Measurements from ENCODE around the gene DBN1. TPM values are rescaled to one million over a fixed set of nuclear protein-coding genes. Genes with fewer than 3 reads are reported as not detected.

The DBN1 gene
- total and polyA plus RNA-seq, 9 of the 15 experiments (the other 6 are each of a cell fraction or from before 2014, with no cell fraction given), result 0.25 to 87.2 (median 27.9) TPM

DNA sequence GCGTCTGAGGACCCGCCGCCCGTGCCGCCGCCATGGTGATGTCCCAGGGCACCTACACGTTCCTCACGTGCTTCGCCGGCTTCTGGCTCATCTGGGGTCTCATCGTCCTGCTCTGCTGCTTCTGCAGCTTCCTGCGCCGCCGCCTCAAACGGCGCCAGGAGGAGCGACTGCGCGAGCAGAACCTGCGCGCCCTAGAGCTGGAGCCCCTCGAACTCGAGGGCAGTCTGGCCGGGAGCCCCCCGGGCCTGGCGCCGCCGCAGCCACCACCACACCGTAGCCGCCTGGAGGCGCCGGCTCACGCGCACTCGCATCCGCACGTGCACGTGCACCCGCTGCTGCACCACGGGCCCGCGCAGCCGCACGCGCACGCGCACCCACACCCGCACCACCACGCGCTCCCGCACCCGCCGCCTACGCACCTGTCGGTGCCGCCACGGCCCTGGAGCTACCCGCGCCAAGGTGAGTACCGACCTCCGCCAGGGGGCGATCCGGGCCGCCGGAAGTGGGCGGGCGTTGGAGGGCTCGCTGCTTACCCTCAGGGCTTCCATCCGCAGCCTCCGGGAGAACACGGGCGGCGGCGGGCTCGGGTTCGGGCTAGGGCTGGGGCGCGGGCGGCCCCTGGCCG lies 18.3 kb downstream of the DBN1 start (continued):
- TF ChIP-seq, protein P1, sequence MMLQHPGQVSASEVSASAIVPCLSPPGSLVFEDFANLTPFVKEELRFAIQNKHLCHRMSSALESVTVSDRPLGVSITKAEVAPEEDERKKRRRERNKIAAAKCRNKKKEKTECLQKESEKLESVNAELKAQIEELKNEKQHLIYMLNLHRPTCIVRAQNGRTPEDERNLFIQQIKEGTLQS (IDR thresholded peaks at IDR 0.05), result no peak
- TF ChIP-seq, protein P1 (CRISPR knock-in tag; conservative IDR thresholded peaks at IDR 0.05), result peak; percentile 67; the same call in 1 of the 2 replicates
- TF ChIP-seq SMAD4 (CRISPR knock-in tag; conservative IDR thresholded peaks at IDR 0.05) (peak; percentile 92), NONO (IDR thresholded peaks at IDR 0.05; ENCODE audit: low read depth in 2 of 2, low read length in 1 of 2) (peak; percentile 38 to 83; a peak in 3 of 4 replicates), POLR2A (conservative IDR thresholded peaks at IDR 0.05) (peak; percentile 77), FUS (optimal IDR thresholded peaks at IDR 0.05; ENCODE audit: low read depth, low read length) (peak; percentile 55), SRF (CRISPR knock-in tag; IDR thresholded peaks at IDR 0.05) (no peak), FOSL1 (tag; conservative IDR thresholded peaks at IDR 0.05) (peak; percentile 42), ZNF740 (CRISPR knock-in tag; IDR thresholded peaks at IDR 0.05) (peak; percentile 23; the same call in 1 of the 2 replicates), ZNF740 (tag; IDR thresholded peaks at IDR 0.05) (no peak; a peak in 1 of 4 replicates), LEF1 (IDR thresholded peaks at IDR 0.05) (0 out of 2 replicates have a peak, but pooled peaks have one; percentile 38), ZNF280B (CRISPR knock-in tag; IDR thresholded peaks at IDR 0.05) (no peak), EP400 (IDR thresholded peaks at IDR 0.05) (peak; percentile 64; the same call in 1 of the 2 replicates), SMAD3 (CRISPR knock-in tag; conservative IDR thresholded peaks at IDR 0.05) (no peak)
- TF ChIP-seq, protein P2, sequence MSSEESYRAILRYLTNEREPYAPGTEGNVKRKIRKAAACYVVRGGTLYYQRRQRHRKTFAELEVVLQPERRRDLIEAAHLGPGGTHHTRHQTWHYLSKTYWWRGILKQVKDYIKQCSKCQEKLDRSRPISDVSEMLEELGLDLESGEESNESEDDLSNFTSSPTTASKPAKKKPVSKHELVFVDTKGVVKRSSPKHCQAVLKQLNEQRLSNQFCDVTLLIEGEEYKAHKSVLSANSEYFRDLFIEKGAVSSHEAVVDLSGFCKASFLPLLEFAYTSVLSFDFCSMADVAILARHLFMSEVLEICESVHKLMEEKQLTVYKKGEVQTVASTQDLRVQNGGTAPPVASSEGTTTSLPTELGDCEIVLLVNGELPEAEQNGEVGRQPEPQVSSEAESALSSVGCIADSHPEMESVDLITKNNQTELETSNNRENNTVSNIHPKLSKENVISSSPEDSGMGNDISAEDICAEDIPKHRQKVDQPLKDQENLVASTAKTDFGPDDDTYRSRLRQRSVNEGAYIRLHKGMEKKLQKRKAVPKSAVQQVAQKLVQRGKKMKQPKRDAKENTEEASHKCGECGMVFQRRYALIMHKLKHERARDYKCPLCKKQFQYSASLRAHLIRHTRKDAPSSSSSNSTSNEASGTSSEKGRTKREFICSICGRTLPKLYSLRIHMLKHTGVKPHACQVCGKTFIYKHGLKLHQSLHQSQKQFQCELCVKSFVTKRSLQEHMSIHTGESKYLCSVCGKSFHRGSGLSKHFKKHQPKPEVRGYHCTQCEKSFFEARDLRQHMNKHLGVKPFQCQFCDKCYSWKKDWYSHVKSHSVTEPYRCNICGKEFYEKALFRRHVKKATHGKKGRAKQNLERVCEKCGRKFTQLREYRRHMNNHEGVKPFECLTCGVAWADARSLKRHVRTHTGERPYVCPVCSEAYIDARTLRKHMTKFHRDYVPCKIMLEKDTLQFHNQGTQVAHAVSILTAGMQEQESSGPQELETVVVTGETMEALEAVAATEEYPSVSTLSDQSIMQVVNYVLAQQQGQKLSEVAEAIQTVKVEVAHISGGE (CRISPR knock-in tag; IDR thresholded peaks at IDR 0.05), result peak in 1 of 3 experiments; percentile 19; a peak in 1 of 6 replicates
- TF ChIP-seq, protein P3, sequence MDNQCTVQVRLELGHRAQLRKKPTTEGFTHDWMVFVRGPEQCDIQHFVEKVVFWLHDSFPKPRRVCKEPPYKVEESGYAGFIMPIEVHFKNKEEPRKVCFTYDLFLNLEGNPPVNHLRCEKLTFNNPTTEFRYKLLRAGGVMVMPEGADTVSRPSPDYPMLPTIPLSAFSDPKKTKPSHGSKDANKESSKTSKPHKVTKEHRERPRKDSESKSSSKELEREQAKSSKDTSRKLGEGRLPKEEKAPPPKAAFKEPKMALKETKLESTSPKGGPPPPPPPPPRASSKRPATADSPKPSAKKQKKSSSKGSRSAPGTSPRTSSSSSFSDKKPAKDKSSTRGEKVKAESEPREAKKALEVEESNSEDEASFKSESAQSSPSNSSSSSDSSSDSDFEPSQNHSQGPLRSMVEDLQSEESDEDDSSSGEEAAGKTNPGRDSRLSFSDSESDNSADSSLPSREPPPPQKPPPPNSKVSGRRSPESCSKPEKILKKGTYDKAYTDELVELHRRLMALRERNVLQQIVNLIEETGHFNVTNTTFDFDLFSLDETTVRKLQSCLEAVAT (IDR thresholded peaks at IDR 0.05), result no peak
- TF ChIP-seq, protein P4, sequence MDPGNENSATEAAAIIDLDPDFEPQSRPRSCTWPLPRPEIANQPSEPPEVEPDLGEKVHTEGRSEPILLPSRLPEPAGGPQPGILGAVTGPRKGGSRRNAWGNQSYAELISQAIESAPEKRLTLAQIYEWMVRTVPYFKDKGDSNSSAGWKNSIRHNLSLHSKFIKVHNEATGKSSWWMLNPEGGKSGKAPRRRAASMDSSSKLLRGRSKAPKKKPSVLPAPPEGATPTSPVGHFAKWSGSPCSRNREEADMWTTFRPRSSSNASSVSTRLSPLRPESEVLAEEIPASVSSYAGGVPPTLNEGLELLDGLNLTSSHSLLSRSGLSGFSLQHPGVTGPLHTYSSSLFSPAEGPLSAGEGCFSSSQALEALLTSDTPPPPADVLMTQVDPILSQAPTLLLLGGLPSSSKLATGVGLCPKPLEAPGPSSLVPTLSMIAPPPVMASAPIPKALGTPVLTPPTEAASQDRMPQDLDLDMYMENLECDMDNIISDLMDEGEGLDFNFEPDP (CRISPR knock-in tag; IDR thresholded peaks at IDR 0.05), result no peak

All from K562 (cell line).